MM.1S (cell line): ENCODE measurements around the gene MLPH.

ENCODE experiments used
- DNase-seq: peaks from one replicate; pipeline ENCODE4 v3.0.0-alpha.2; 2015
- H2AFZ ChIP-seq: fragments of 300-600 bp; sonication (generic); 2 replicates; pipeline ENCODE4 v1.6.0; 2016; ENCODE audit warnings: antibody characterized with exemption, low read length
- H3F3A ChIP-seq: fragments of 300-600 bp; sonication (generic); 2 replicates; pipeline ENCODE4 v1.6.1; 2016; ENCODE audit warnings: mild to moderate bottlenecking, antibody characterized with exemption, low read length, moderate library complexity, mixed read lengths; ENCODE audit not compliant: insufficient read depth
- H3K27ac ChIP-seq: fragments of 300-600 bp; sonication (generic); 2 replicates; pipeline ENCODE4 v1.5.1; 2016; ENCODE audit warnings: mild to moderate bottlenecking, low read length
- H3K27me3 ChIP-seq: fragments of 300-600 bp; sonication (generic); replicated peaks from 2 replicates; pipeline ENCODE4 v1.6.0; 2016; ENCODE audit warnings: low read length; ENCODE audit not compliant: insufficient read depth
- H3K36me3 ChIP-seq: fragments of 300-600 bp; sonication (generic); replicated peaks from 2 replicates; pipeline ENCODE4 v1.6.1; 2016; ENCODE audit warnings: mild to moderate bottlenecking, low read length, mixed read lengths; ENCODE audit not compliant: insufficient read depth
- H3K4me1 ChIP-seq: fragments of 300-600 bp; sonication (generic); 2 replicates; pipeline ENCODE4 v1.6.1; 2016; ENCODE audit warnings: low read length, mixed read lengths
- H3K4me2 ChIP-seq: fragments of 300-600 bp; sonication (generic); 2 replicates; pipeline ENCODE4 v1.6.0; 2016; ENCODE audit warnings: low read depth, low read length
- H3K4me3 ChIP-seq: fragments of 300-600 bp; sonication (generic); 2 replicates; pipeline ENCODE4 v1.5.1; 2016; ENCODE audit warnings: low read length, mixed read lengths
- H3K79me2 ChIP-seq: fragments of 300-600 bp; sonication (generic); 2 replicates; pipeline ENCODE4 v1.6.1; 2016; ENCODE audit warnings: mixed run types, low read length, mixed read lengths
- H3K9ac ChIP-seq: fragments of 300-600 bp; sonication (generic); 2 replicates; pipeline ENCODE4 v1.6.1; 2016; ENCODE audit warnings: low read length, mixed read lengths
- H3K9me2 ChIP-seq: fragments of 300-600 bp; sonication (generic); replicated peaks from 2 replicates; pipeline ENCODE4 v1.6.1; 2016; ENCODE audit warnings: mild to moderate bottlenecking, low read length, mixed read lengths; ENCODE audit not compliant: insufficient read depth
- H3K9me3 ChIP-seq: fragments of 300-600 bp; sonication (generic); replicated peaks from 2 replicates; pipeline ENCODE4 v1.6.1; 2016; ENCODE audit warnings: mild to moderate bottlenecking, low read length, mixed read lengths; ENCODE audit not compliant: insufficient read depth
- H4K20me1 ChIP-seq: fragments of 300-600 bp; sonication (generic); 2 replicates; pipeline ENCODE4 v1.6.1; 2016; ENCODE audit warnings: mild to moderate bottlenecking, low read length, moderate library complexity, mixed read lengths; ENCODE audit not compliant: insufficient read depth
- EZH2 ChIP-seq: fragments of 300-600 bp; sonication (generic); optimal IDR thresholded peaks from 2 replicates; pipeline ENCODE3; 2017; ENCODE audit warnings: low read depth, mild to moderate bottlenecking, antibody characterized with exemption, low read length, mixed read lengths
- EZH2phosphoT487 ChIP-seq: fragments of 300-600 bp; sonication (generic); IDR thresholded peaks from 2 replicates; pipeline ENCODE4 v1.6.1; 2018; ENCODE audit warnings: antibody characterized with exemption, low read length
- TF ChIP-seq, protein P1 (sequence below): fragments of 300-600 bp; sonication (generic); IDR thresholded peaks from 2 replicates; pipeline ENCODE4 v1.5.1; 2016; ENCODE audit warnings: antibody characterized with exemption, low read length, mixed read lengths

MLPH gene

GRCh38 chr2:237577458-237577857, 90.4 kb downstream of the MLPH start:
- H2AFZ ChIP-seq = no peak overlapping the region
- H3K9me3 ChIP-seq = no peaks in the 10 kb centered on the region
- no peaks in the 10 kb centered on the region for H3K27me3 ChIP-seq
- no peaks in the 10 kb centered on the region for H3K9me2 ChIP-seq
- TF ChIP-seq EZH2phosphoT487 = no peak
- TF ChIP-seq, protein P1, sequence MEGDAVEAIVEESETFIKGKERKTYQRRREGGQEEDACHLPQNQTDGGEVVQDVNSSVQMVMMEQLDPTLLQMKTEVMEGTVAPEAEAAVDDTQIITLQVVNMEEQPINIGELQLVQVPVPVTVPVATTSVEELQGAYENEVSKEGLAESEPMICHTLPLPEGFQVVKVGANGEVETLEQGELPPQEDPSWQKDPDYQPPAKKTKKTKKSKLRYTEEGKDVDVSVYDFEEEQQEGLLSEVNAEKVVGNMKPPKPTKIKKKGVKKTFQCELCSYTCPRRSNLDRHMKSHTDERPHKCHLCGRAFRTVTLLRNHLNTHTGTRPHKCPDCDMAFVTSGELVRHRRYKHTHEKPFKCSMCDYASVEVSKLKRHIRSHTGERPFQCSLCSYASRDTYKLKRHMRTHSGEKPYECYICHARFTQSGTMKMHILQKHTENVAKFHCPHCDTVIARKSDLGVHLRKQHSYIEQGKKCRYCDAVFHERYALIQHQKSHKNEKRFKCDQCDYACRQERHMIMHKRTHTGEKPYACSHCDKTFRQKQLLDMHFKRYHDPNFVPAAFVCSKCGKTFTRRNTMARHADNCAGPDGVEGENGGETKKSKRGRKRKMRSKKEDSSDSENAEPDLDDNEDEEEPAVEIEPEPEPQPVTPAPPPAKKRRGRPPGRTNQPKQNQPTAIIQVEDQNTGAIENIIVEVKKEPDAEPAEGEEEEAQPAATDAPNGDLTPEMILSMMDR = no peak
- TF ChIP-seq EZH2 = no peak
- no peaks in the 10 kb centered on the region for H3K36me3 ChIP-seq
- no peak overlapping the region for H3K9ac ChIP-seq
- H3K27ac ChIP-seq = no peak overlapping the region
- no peaks in the 10 kb centered on the region for H4K20me1 ChIP-seq
- H3K4me1 ChIP-seq = peaks cover under 1% of the 10 kb centered on the region; the same call in 1 of the 2 replicates
- DNase-seq = no peak
- no peaks in the 10 kb centered on the region for H3K79me2 ChIP-seq
- H3K4me2 ChIP-seq = no peak overlapping the region
- no peaks in the 10 kb centered on the region for H3F3A ChIP-seq
- H3K4me3 ChIP-seq = no peak overlapping the region

DNA sequence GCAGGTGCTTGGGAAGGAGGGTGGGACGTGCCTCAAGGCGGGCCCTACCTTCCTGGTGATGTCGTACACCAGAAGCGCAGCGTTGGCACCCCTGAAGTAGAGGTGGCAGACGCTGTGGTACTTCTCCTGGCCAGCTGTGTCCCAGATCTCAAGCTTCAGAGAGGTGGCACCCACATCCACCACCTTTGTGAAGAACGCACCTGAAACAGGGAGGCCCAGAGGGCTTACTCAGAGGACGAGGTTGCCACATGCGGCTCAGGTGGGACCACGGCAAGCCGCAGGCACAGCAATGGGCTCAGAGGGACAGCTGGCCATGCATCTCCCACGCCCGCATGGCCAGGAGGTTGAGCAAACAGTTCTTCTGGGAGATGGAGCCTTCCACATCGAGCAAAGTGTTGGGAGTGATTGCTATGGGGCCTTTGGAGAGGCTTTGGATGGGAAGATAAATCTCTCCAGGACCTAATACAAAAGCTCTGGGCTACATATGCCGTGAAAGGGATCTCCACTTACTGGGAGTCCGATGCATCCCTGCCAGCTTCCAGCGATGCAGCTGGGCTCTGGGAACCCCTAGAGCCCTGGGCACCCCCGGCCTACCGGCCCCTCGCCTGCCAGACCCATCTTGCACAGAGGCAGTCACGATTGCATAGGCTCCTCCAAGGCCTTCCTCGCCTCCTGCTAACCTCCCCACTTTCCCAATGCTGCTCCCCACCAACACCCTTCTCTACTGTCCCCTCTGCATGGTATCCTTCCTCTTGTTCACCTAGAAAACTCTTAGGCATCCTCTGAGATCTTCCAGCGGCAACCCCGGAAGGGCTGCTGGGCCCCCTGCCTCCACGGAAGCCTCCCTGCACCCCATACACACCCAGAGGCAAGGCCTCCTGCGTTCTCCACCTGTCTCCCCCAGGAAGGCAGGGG, 91.2 kb downstream of the MLPH start:
- H3K9me2 ChIP-seq = no peaks in the 10 kb centered on the region
- H4K20me1 ChIP-seq = no peaks in the 10 kb centered on the region
- no peak overlapping the region for H3K4me3 ChIP-seq
- H3K27me3 ChIP-seq = no peaks in the 10 kb centered on the region
- H3K9ac ChIP-seq = no peak overlapping the region
- TF ChIP-seq, protein P1 = no peak
- TF ChIP-seq EZH2 (no peak), EZH2phosphoT487 (no peak)
- H3K79me2 ChIP-seq = no peaks in the 10 kb centered on the region
- H3K4me1 ChIP-seq = no peaks in the 10 kb centered on the region
- no peak overlapping the region for H2AFZ ChIP-seq
- no peaks in the 10 kb centered on the region for H3K36me3 ChIP-seq
- H3K27ac ChIP-seq = no peak overlapping the region
- no peaks in the 10 kb centered on the region for H3F3A ChIP-seq
- DNase-seq = no peak
- H3K9me3 ChIP-seq = no peaks in the 10 kb centered on the region
- no peak overlapping the region for H3K4me2 ChIP-seq

GRCh38 chr2:237581326-237581725, 94.3 kb downstream of the MLPH start:
- Histone ChIP-seq H3K9ac (no peak overlapping the region), H3K27me3 (no peaks in the 10 kb centered on the region), H3K4me1 (no peaks in the 10 kb centered on the region), H3F3A (no peaks in the 10 kb centered on the region), H2AFZ (0 out of 2 replicates have a peak overlapping the region, but pooled peaks have one; percentile 19), H3K79me2 (no peaks in the 10 kb centered on the region), H3K36me3 (no peaks in the 10 kb centered on the region), H3K9me2 (no peaks in the 10 kb centered on the region), H3K27ac (no peak overlapping the region), H3K4me3 (no peak overlapping the region), H3K9me3 (no peaks in the 10 kb centered on the region), H4K20me1 (no peaks in the 10 kb centered on the region), H3K4me2 (no peak overlapping the region)
- no peak for DNase-seq
- TF ChIP-seq EZH2 (no peak), EZH2phosphoT487 (no peak)
- TF ChIP-seq, protein P1 = no peak
